Measurements from ENCODE around the gene SELENOO.

The SELENOO gene

DNA sequence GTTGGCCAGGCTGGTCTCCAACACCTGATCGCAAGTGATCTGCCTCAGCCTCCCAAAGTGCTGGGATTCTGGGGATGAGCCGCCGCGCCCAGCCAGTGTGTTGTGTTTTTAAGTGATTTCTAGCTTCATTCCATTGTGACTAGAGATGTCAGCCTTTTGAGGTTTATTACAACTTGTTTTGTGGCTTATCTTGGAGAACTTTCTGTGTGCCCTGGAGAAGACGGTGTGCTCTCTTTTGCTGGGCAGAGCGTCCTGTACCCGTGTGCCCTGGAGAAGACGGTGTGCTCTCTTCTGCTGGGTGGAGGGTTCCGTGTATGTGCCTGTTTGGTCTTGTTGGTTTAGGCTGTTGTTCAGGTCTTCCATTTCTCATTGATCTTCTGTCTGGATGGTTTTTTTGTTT is 12.5 kb downstream of the SELENOO start:
- Histone ChIP-seq H3K4me1 (ENCODE audit: control insufficient read depth, insufficient read depth, low read length, poor library complexity, severe bottlenecking) (no peaks in the 10 kb centered on the region), H3K9me3 (ENCODE audit: control insufficient read depth, low read length) (no peaks in the 10 kb centered on the region), H3K27ac (ENCODE audit: low read depth, low read length, severe bottlenecking) (no peak overlapping the region), H3K4me3 (ENCODE audit: extremely low read depth, insufficient read depth, low read length, poor library complexity, severe bottlenecking) (no peak overlapping the region), H3K36me3 (ENCODE audit: control insufficient read depth, insufficient read depth, low read length) (peaks cover 81% of the 10 kb centered on the region)
- 95 to 98% methylated on average over 5 to 9 of the region's 9 CpGs for WGBS, 2 experiments (ENCODE audit: insufficient coverage in 2 of 2)

GRCh38 chr22:50215297-50216054 is 14.7 kb downstream of the SELENOO start:
- 96 to 97% methylated on average over 9 to 11 of the region's 17 CpGs for WGBS, 2 experiments (ENCODE audit: insufficient coverage in 2 of 2)
- Histone ChIP-seq H3K4me1 (ENCODE audit: control insufficient read depth, insufficient read depth, low read length, poor library complexity, severe bottlenecking) (no peaks in the 10 kb centered on the region), H3K36me3 (ENCODE audit: control insufficient read depth, insufficient read depth, low read length) (peaks cover 86% of the 10 kb centered on the region), H3K9me3 (ENCODE audit: control insufficient read depth, low read length) (no peaks in the 10 kb centered on the region), H3K4me3 (ENCODE audit: extremely low read depth, insufficient read depth, low read length, poor library complexity, severe bottlenecking) (no peak overlapping the region), H3K27ac (ENCODE audit: low read depth, low read length, severe bottlenecking) (no peak overlapping the region)

DNA sequence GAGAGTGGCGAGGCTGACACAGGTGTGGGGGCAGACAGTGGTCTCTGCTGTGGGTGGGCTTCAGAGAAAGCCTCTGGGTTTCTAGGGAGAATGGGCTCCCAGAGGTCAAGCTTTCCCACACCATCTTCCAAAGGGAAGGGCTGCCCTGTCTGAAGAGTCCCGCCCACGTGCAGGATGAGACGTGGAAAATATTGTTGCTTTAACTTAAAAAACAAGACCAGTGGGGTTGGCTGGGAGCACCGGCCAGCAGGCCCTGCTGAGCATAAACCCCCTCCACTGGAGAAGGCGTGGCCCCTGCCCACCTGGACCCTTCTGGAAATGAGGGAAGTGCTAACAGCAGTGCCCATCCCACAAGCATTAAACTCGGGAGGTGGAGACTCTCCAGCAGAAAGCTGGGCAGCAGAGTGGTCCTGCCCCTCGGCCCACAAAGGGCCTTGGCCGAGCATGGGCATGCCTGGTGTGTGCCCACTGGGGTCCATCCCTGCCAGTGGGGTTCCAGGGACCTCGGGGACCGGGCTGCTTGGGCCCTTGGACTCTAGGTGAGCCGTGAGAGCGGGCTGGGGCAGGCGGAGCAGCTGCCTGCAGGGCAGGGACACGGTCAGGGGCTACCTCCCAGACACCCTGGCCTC is 15.4 kb downstream of the SELENOO start:
- H3K4me1 ChIP-seq (ENCODE audit: control insufficient read depth, insufficient read depth, low read length, poor library complexity, severe bottlenecking): no peaks in the 10 kb centered on the region
- no peak overlapping the region for H3K27ac ChIP-seq (ENCODE audit: low read depth, low read length, severe bottlenecking)
- H3K4me3 ChIP-seq (ENCODE audit: extremely low read depth, insufficient read depth, low read length, poor library complexity, severe bottlenecking): no peak overlapping the region
- no peaks in the 10 kb centered on the region for H3K9me3 ChIP-seq (ENCODE audit: control insufficient read depth, low read length)
- 92 to 95% methylated on average over 12 to 13 of the region's 15 CpGs for WGBS, 2 experiments (ENCODE audit: insufficient coverage in 2 of 2)
- peaks cover 86% of the 10 kb centered on the region for H3K36me3 ChIP-seq (ENCODE audit: control insufficient read depth, insufficient read depth, low read length)

- Histone ChIP-seq H3K27ac (ENCODE audit: low read depth, low read length, severe bottlenecking) (no peak overlapping the region), H3K36me3 (ENCODE audit: control insufficient read depth, insufficient read depth, low read length) (peaks cover 86% of the 10 kb centered on the region), H3K9me3 (ENCODE audit: control insufficient read depth, low read length) (no peaks in the 10 kb centered on the region), H3K4me1 (ENCODE audit: control insufficient read depth, insufficient read depth, low read length, poor library complexity, severe bottlenecking) (no peaks in the 10 kb centered on the region), H3K4me3 (ENCODE audit: extremely low read depth, insufficient read depth, low read length, poor library complexity, severe bottlenecking) (no peak overlapping the region)
- 96 to 97% methylated on average over 55 to 57 of the region's 57 CpGs for WGBS, 2 experiments (ENCODE audit: insufficient coverage in 2 of 2)
Measured at GRCh38 chr22:50216684-50217520, 16.1 kb downstream of the SELENOO start.

- 92% methylated on average over 15 to 18 of the region's 21 CpGs for WGBS, 2 experiments (ENCODE audit: insufficient coverage in 2 of 2)
- Histone ChIP-seq H3K36me3 (ENCODE audit: control insufficient read depth, insufficient read depth, low read length) (peaks cover 86% of the 10 kb centered on the region), H3K4me3 (ENCODE audit: extremely low read depth, insufficient read depth, low read length, poor library complexity, severe bottlenecking) (no peak overlapping the region), H3K9me3 (ENCODE audit: control insufficient read depth, low read length) (no peaks in the 10 kb centered on the region), H3K27ac (ENCODE audit: low read depth, low read length, severe bottlenecking) (no peak overlapping the region), H3K4me1 (ENCODE audit: control insufficient read depth, insufficient read depth, low read length, poor library complexity, severe bottlenecking) (no peaks in the 10 kb centered on the region)
Measured at GRCh38 chr22:50217543-50218152, 16.8 kb downstream of the SELENOO start.

GRCh38 chr22:50218153-50218995 is 17.6 kb downstream of the SELENOO start:
- H3K36me3 ChIP-seq (ENCODE audit: control insufficient read depth, insufficient read depth, low read length): peaks cover 86% of the 10 kb centered on the region
- H3K9me3 ChIP-seq (ENCODE audit: control insufficient read depth, low read length): no peaks in the 10 kb centered on the region
- no peak overlapping the region for H3K4me3 ChIP-seq (ENCODE audit: extremely low read depth, insufficient read depth, low read length, poor library complexity, severe bottlenecking)
- no peaks in the 10 kb centered on the region for H3K4me1 ChIP-seq (ENCODE audit: control insufficient read depth, insufficient read depth, low read length, poor library complexity, severe bottlenecking)
- H3K27ac ChIP-seq (ENCODE audit: low read depth, low read length, severe bottlenecking): no peak overlapping the region
- 93 to 95% methylated on average over 40 to 43 of the region's 43 CpGs for WGBS, 2 experiments (ENCODE audit: insufficient coverage in 2 of 2)

GRCh38 chr22:50218996-50219727 is 18.4 kb downstream of the SELENOO start:
- H3K9me3 ChIP-seq (ENCODE audit: control insufficient read depth, low read length): no peaks in the 10 kb centered on the region
- H3K4me1 ChIP-seq (ENCODE audit: control insufficient read depth, insufficient read depth, low read length, poor library complexity, severe bottlenecking): no peaks in the 10 kb centered on the region
- WGBS, 2 experiments (ENCODE audit: insufficient coverage in 2 of 2): 87 to 90% methylated on average over 39 to 42 of the region's 42 CpGs
- peaks cover 87% of the 10 kb centered on the region for H3K36me3 ChIP-seq (ENCODE audit: control insufficient read depth, insufficient read depth, low read length)
- H3K27ac ChIP-seq (ENCODE audit: low read depth, low read length, severe bottlenecking): no peak overlapping the region
- no peak overlapping the region for H3K4me3 ChIP-seq (ENCODE audit: extremely low read depth, insufficient read depth, low read length, poor library complexity, severe bottlenecking)

DNA sequence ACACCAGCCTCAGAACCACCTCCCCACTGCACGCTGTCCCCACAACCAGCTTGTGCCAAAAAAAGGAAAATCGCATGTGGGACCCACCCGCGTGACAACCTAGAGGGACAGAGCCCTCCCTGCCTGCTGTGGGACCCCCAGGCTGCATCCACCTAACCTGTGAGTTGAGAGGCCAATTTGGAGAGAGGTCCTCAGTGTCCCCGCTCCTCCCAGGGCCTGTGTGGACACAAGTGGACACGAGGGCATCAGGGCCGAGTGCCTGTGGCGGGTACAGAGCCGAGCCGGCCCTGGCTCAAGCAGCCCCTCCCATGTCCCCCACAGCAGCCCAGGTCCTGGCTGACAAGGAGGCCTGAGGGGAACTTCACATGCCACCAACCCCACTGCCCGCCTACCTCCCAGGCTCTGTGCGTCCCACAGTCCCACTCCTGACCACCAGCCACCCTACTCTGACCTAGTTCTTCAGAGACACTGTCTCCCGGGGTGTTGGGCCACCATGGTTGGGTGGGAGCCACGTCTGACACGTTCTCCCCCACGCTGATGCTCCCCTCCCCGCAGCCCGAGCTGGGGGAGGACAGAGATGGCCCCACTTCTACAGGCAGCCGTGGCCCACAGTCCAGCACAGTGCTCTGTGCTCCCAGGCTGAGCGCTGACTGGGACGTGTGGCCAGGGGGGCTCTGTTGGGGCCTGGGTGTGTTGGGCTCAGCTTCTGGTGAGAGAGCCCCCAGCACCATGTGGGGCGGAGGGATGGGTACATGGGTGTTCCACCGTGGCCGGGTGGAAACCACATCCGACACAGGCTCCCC is 19.2 kb downstream of the SELENOO start:
- H3K27ac ChIP-seq (ENCODE audit: low read depth, low read length, severe bottlenecking): no peak overlapping the region
- H3K36me3 ChIP-seq (ENCODE audit: control insufficient read depth, insufficient read depth, low read length): peaks cover 87% of the 10 kb centered on the region
- WGBS, 2 experiments (ENCODE audit: insufficient coverage in 2 of 2): 95 to 97% methylated on average over 15 to 23 of the region's 25 CpGs
- no peaks in the 10 kb centered on the region for H3K4me1 ChIP-seq (ENCODE audit: control insufficient read depth, insufficient read depth, low read length, poor library complexity, severe bottlenecking)
- H3K9me3 ChIP-seq (ENCODE audit: control insufficient read depth, low read length): no peaks in the 10 kb centered on the region
- H3K4me3 ChIP-seq (ENCODE audit: extremely low read depth, insufficient read depth, low read length, poor library complexity, severe bottlenecking): no peak overlapping the region
